Skin of body (tissue), 2 donors: Measurements from ENCODE around the gene TAS2R31. TPM values are rescaled to one million over a fixed set of nuclear protein-coding genes. Genes with fewer than 3 reads are reported as not detected.
"Not testable (repeated sequence)": the region's sequence is repeated elsewhere in the genome, so short reads cannot be mapped to it uniquely, and the experiment has no call there.

ENCODE experiments used
- DNase-seq: peaks from one replicate; lab custom pipeline; 2025; lab: John Stamatoyannopoulos, UW
- total RNA-seq: library from RNA; depleted of rRNA; stranded (reverse); fragments of >200 nt; gene quantifications from one replicate; pipeline ENCODE4 v1.2.3, GENCODE V29; 2014

Gene TAS2R31
- 13.5 TPM for total RNA-seq

GRCh38 chr12:11031307-11031706 lies at the start of gene TAS2R31:
Gene TAS2R31, minus strand, starts transcription at chr12:11031407. Its CDS starts 72 bp downstream, at chr12:11031335.
- no peak for DNase-seq

- no peak for DNase-seq
Observed at GRCh38 chr12:11078246-11078645, 47.0 kb upstream of the TAS2R31 start.

GRCh38 chr12:11075642-11076041 lies 44.4 kb upstream of the TAS2R31 start:
- DNase-seq, result no peak

GRCh38 chr12:11071414-11071813 lies 40.2 kb upstream of the TAS2R31 start:
- no peak for DNase-seq

- no peak for DNase-seq
Observed at GRCh38 chr12:11070999-11071398, 39.8 kb upstream of the TAS2R31 start.

- DNase-seq, result no peak
Observed at GRCh38 chr12:11069854-11070365, 38.7 kb upstream of the TAS2R31 start.

- DNase-seq, result no peak
Observed at GRCh38 chr12:11067514-11067913, 36.3 kb upstream of the TAS2R31 start.

GRCh38 chr12:11062194-11062593 lies 31.0 kb upstream of the TAS2R31 start, which contains the start of gene TAS2R46:
Gene TAS2R46, minus strand, starts transcription at chr12:11062294. Its CDS starts 0 bp downstream, at chr12:11062294.
- DNase-seq, result not testable (repeated sequence)

- no peak for DNase-seq
Observed at GRCh38 chr12:11059784-11060183, 28.6 kb upstream of the TAS2R31 start.

- DNase-seq, result no peak
Observed at GRCh38 chr12:11059041-11059440, 27.8 kb upstream of the TAS2R31 start.

GRCh38 chr12:11055306-11055705 lies 24.1 kb upstream of the TAS2R31 start:
- DNase-seq, result no peak

- not testable (repeated sequence) for DNase-seq
Observed at GRCh38 chr12:11049806-11050531, 18.8 kb upstream of the TAS2R31 start.

- DNase-seq, result not testable (repeated sequence)
Observed at GRCh38 chr12:11041366-11041765, 10.2 kb upstream of the TAS2R31 start.

- no peak for DNase-seq
Observed at GRCh38 chr12:11040162-11040561, 9.0 kb upstream of the TAS2R31 start.

GRCh38 chr12:11039171-11039570 lies 8.0 kb upstream of the TAS2R31 start:
- DNase-seq, result no peak

- not testable (repeated sequence) for DNase-seq
Observed at GRCh38 chr12:11033959-11034358, 2.8 kb upstream of the TAS2R31 start.

- DNase-seq, result no peak
Observed at GRCh38 chr12:11026118-11026517, 5.1 kb downstream of the TAS2R31 start.

- DNase-seq, result no peak
Observed at GRCh38 chr12:11023387-11023786, 7.8 kb downstream of the TAS2R31 start.

- no peak for DNase-seq
Observed at GRCh38 chr12:11022520-11022919, 8.7 kb downstream of the TAS2R31 start, which contains the start of gene TAS2R19. Gene TAS2R19, minus strand, starts transcription at chr12:11022620. Its CDS starts 49 bp downstream, at chr12:11022571.

GRCh38 chr12:11016937-11017336 lies 14.3 kb downstream of the TAS2R31 start:
- DNase-seq, result no peak

GRCh38 chr12:11015775-11016430 lies 15.3 kb downstream of the TAS2R31 start:
- DNase-seq, result no peak

GRCh38 chr12:11014234-11014633 lies 17.0 kb downstream of the TAS2R31 start:
- DNase-seq, result no peak
